GM23338 (cell line): ENCODE data around the gene COPS6. TPM values are rescaled to one million over a fixed set of nuclear protein-coding genes. Genes with fewer than 3 reads are reported as not detected.

Experiments used
- ATAC-seq: fragments of 200-7000 bp; cut with Tn5 transposase; 3 replicates; pipeline ENCODE4 v1.9.1; 2020
- DNase-seq: peaks from one replicate; pipeline ENCODE4 v3.0.0-alpha.2; 2015; ENCODE audit warnings: low spot score
- H2AFZ ChIP-seq: fragments of 200-600 bp; sonication (generic); 2 replicates; pipeline ENCODE4 v1.8.0; 2016; ENCODE audit warnings: antibody characterized with exemption, mild to moderate bottlenecking, moderate library complexity
- H3F3A ChIP-seq: fragments of 200-600 bp; sonication (generic); replicated peaks from 2 replicates; pipeline ENCODE4 v1.8.0; 2017; ENCODE audit warnings: antibody characterized with exemption, mixed run types, low read depth
- H3K27ac ChIP-seq: fragments of 200-600 bp; sonication (generic); 2 replicates; pipeline ENCODE4 v1.6.1; 2016; ENCODE audit warnings: low read depth
- H3K27me3 ChIP-seq: fragments of 200-600 bp; sonication (generic); 2 replicates; pipeline ENCODE4 v1.8.0; 2016; ENCODE audit warnings: mild to moderate bottlenecking, mixed run types, moderate library complexity; ENCODE audit not compliant: insufficient read depth
- H3K36me3 ChIP-seq: fragments of 200-600 bp; sonication (generic); 2 replicates; pipeline ENCODE4 v1.8.0; 2016; ENCODE audit warnings: mild to moderate bottlenecking; ENCODE audit not compliant: insufficient read depth
- H3K4me1 ChIP-seq: fragments of 200-600 bp; sonication (generic); 2 replicates; pipeline ENCODE4 v1.8.0; 2016; ENCODE audit warnings: mild to moderate bottlenecking, moderate library complexity; ENCODE audit not compliant: insufficient read depth
- H3K4me2 ChIP-seq: fragments of 200-600 bp; sonication (generic); 2 replicates; pipeline ENCODE4 v1.7.1; 2017; ENCODE audit warnings: mixed run types
- H3K4me3 ChIP-seq: fragments of 200-600 bp; sonication (generic); 2 replicates; pipeline ENCODE4 v1.6.1; 2016; ENCODE audit warnings: mixed run types
- H3K79me2 ChIP-seq: fragments of 200-600 bp; sonication (generic); replicated peaks from 2 replicates; pipeline ENCODE4 v1.8.0; 2017; ENCODE audit warnings: mild to moderate bottlenecking; ENCODE audit not compliant: insufficient read depth
- H3K9me2 ChIP-seq: fragments of 200-600 bp; sonication (generic); 2 replicates; pipeline ENCODE4 v1.8.0; 2017; ENCODE audit not compliant: insufficient read depth
- H4K20me1 ChIP-seq: fragments of 200-600 bp; sonication (generic); replicated peaks from 2 replicates; pipeline ENCODE4 v1.8.0; 2017; ENCODE audit warnings: mild to moderate bottlenecking; ENCODE audit not compliant: insufficient read depth
- H3K27ac Mint-ChIP-seq: 2 replicates; pipeline ENCODE4 v1.8.0; 2020; ENCODE audit warnings: inconsistent platforms, mild to moderate bottlenecking, moderate library complexity, mixed read lengths
- H3K27me3 Mint-ChIP-seq: 3 replicates; pipeline ENCODE4 v1.8.0; 2022; ENCODE audit warnings: low read depth, mild to moderate bottlenecking, moderate library complexity, mixed read lengths, inconsistent platforms; ENCODE audit not compliant: insufficient read depth, poor library complexity
- H3K36me3 Mint-ChIP-seq: 3 replicates; pipeline ENCODE4 v1.8.0; 2021; ENCODE audit warnings: low read depth, mild to moderate bottlenecking, inconsistent platforms, moderate library complexity, mixed read lengths
- H3K4me1 Mint-ChIP-seq: 3 replicates; pipeline ENCODE4 v1.8.0; 2020; ENCODE audit warnings: mild to moderate bottlenecking, inconsistent platforms, mixed read lengths
- H3K4me3 Mint-ChIP-seq: 3 replicates; pipeline ENCODE4 v1.8.0; 2021; ENCODE audit warnings: moderate library complexity, mild to moderate bottlenecking, inconsistent platforms, mixed read lengths
- H3K9me3 Mint-ChIP-seq: 3 replicates; pipeline ENCODE4 v1.8.0; 2020; ENCODE audit warnings: moderate library complexity, mild to moderate bottlenecking, inconsistent platforms, mixed read lengths
- CREB1 ChIP-seq: fragments of 250-450 bp; sonication (Bioruptor Pico); IDR thresholded peaks from 2 replicates; pipeline ENCODE4 v1.5.0; 2020; ENCODE audit warnings: low read depth, mild to moderate bottlenecking, moderate library complexity
- CTCF ChIP-seq, 2 experiments: fragments of 200-600 bp in 1 of 2; sonication (generic) in 1 of 2; conservative IDR thresholded peaks; 2 replicates each; pipeline versions ENCODE4 v1.5.1 to v1.6.1; 2016 to 2017; ENCODE audit warnings: antibody characterized with exemption in 2 of 2, low read depth in 2 of 2, mild to moderate bottlenecking in 2 of 2, moderate library complexity in 1 of 2
- EZH2 ChIP-seq: fragments of 200-600 bp; sonication (generic); IDR thresholded peaks from one replicate; pipeline ENCODE4 v1.8.0; 2017; ENCODE audit warnings: antibody characterized with exemption, mild to moderate bottlenecking, low read depth; ENCODE audit not compliant: unreplicated experiment
- NANOG ChIP-seq: IDR thresholded peaks from 2 replicates; pipeline ENCODE4 v1.6.1; 2016; ENCODE audit warnings: antibody characterized with exemption, borderline replicate concordance
- REST ChIP-seq: IDR thresholded peaks from one replicate; pipeline ENCODE4 v1.6.1; 2018; ENCODE audit warnings: antibody characterized with exemption; ENCODE audit not compliant: unreplicated experiment
- STAT1 ChIP-seq: IDR thresholded peaks from one replicate; pipeline ENCODE4 v1.6.1; 2016; ENCODE audit warnings: antibody characterized with exemption; ENCODE audit not compliant: unreplicated experiment
- ZNF462 ChIP-seq: fragments of 250-450 bp; sonication (Bioruptor Pico); IDR thresholded peaks from 2 replicates; pipeline ENCODE4 v1.5.0; 2020; ENCODE audit warnings: mild to moderate bottlenecking, moderate library complexity
- polyA plus RNA-seq: library from polyadenylated mRNA; unstranded; fragments of >200 nt; fragmentation: Nextera tagmentation; extraction: Ambion mirVana; gene quantifications from 2 replicates; pipeline ENCODE4 v1.2.1, GENCODE V29; 2016
- total RNA-seq: library from RNA; depleted of rRNA; stranded (reverse); fragments of >200 nt; shearing (Covaris generic); gene quantifications from 2 replicates; pipeline ENCODE4 v1.2.3, GENCODE V29; 2014

COPS6 gene
- total and polyA plus RNA-seq, 2 experiments from 2014 or later = 89.8 to 198 TPM

- TF ChIP-seq REST (no peak), EZH2 (no peak), CTCF (conservative IDR thresholded peaks at IDR 0.05; ENCODE audit: low read depth in 2 of 2) (no peak)
Measured at GRCh38 chr7:100061518-100062193, 27.1 kb upstream of the COPS6 start (continued).

GRCh38 chr7:100063376-100063775, 25.4 kb upstream of the COPS6 start:
- no peak overlapping the region for H2AFZ ChIP-seq
- TF ChIP-seq NANOG (no peak), ZNF462 (no peak), CREB1 (CRISPR knock-in tag) (no peak), STAT1 (no peak), EZH2 (no peak), CTCF (conservative IDR thresholded peaks at IDR 0.05; ENCODE audit: low read depth in 2 of 2) (no peak)
- H3K36me3 ChIP-seq = peaks cover 29% of the 10 kb centered on the region
- H3K27ac ChIP-seq = no peak overlapping the region
- Mint-ChIP-seq H3K27me3 (peaks cover 9% of the 10 kb centered on the region), H3K27ac (no peak overlapping the region), H3K4me1 (no peaks in the 10 kb centered on the region), H3K9me3 (peaks cover 6% of the 10 kb centered on the region; the same call in 1 of the 3 replicates), H3K36me3 (peaks cover 86% of the 10 kb centered on the region), H3K4me3 (no peak overlapping the region)
- DNase-seq (no peak), ATAC-seq (no peak)
- no peaks in the 10 kb centered on the region for H3K27me3 ChIP-seq
- no peaks in the 10 kb centered on the region for H3K79me2 ChIP-seq
- H3K4me3 ChIP-seq = no peak overlapping the region
- H4K20me1 ChIP-seq = peaks cover 6% of the 10 kb centered on the region
- H3K9me2 ChIP-seq = no peaks in the 10 kb centered on the region
- H3K4me1 ChIP-seq = no peaks in the 10 kb centered on the region
- peaks cover 20% of the 10 kb centered on the region for H3F3A ChIP-seq
- no peak overlapping the region for H3K4me2 ChIP-seq
